SK-N-SH (cell line): Measurements from ENCODE around the gene KRT81. TPM values are rescaled to one million over a fixed set of nuclear protein-coding genes. Genes with fewer than 3 reads are reported as not detected.

Experiments
- CTCF ChIA-PET: fragments of 300-600, 350-600 bp; formaldehyde crosslinking; extraction: SDS; loops from one replicate; lab custom pipeline; 2021; lab: Yijun Ruan, JAX
- POLR2A ChIA-PET: fragments of 350-600 bp; sonication (Branson Sonifier 250); formaldehyde crosslinking; extraction: SDS; loops from one replicate; lab custom pipeline; 2020; ENCODE audit warnings: antibody characterized with exemption, inconsistent platforms; lab: Yijun Ruan, JAX
- DNase-seq: peaks from one replicate; pipeline ENCODE4 v3.0.0; 2012
- H2AFZ ChIP-seq: fragments of 200-600 bp; sonication (generic); 2 replicates; pipeline ENCODE4 v1.8.1; 2016; ENCODE audit warnings: antibody characterized with exemption, mild to moderate bottlenecking, low read depth
- H3F3A ChIP-seq: fragments of 200-600 bp; sonication (generic); replicated peaks from 2 replicates; pipeline ENCODE3; 2016; ENCODE audit warnings: antibody characterized with exemption, mild to moderate bottlenecking; ENCODE audit not compliant: insufficient read depth
- H3K27ac ChIP-seq, 2 experiments: fragments of 200-500 bp in 1 of 2; fragments of 200-600 bp in 1 of 2; sonication (Bioruptor generic) in 1 of 2; sonication (generic), shearing (Covaris generic) in 1 of 2; 2 replicates each; pipeline versions ENCODE4 v1.5.1 to v1.6.1; 2014 to 2016; ENCODE audit warnings: low read depth in 2 of 2, inconsistent platforms in 1 of 2, low read length in 1 of 2, mild to moderate bottlenecking in 1 of 2, mixed read lengths in 1 of 2
- H3K27me3 ChIP-seq: fragments of 200-600 bp; sonication (generic), shearing (Covaris generic); 2 replicates; pipeline ENCODE4 v1.6.1; 2016; ENCODE audit warnings: mixed run types; ENCODE audit not compliant: insufficient read depth
- H3K36me3 ChIP-seq, 2 experiments: fragments of 200-500 bp in 1 of 2; fragments of 200-600 bp in 1 of 2; sonication (Bioruptor generic) in 1 of 2; sonication (generic) in 1 of 2; replicated peaks in 1 of 2; 2 replicates each; pipeline versions ENCODE3 to v1.5.1; 2014 to 2016; ENCODE audit warnings: low read length in 1 of 2, mild to moderate bottlenecking in 1 of 2; ENCODE audit not compliant: insufficient read depth in 2 of 2, control insufficient read depth in 1 of 2
- H3K4me1 ChIP-seq, 2 experiments: fragments of 200-500 bp in 1 of 2; fragments of 200-600 bp in 1 of 2; sonication (Bioruptor generic) in 1 of 2; sonication (generic), shearing (Covaris generic) in 1 of 2; 2 replicates each; pipeline versions ENCODE4 v1.5.1 to v1.6.1; 2014 to 2016; ENCODE audit warnings: low read depth in 1 of 2, low read length in 1 of 2, mixed run types in 1 of 2; ENCODE audit not compliant: insufficient read depth in 2 of 2, control insufficient read depth in 1 of 2
- H3K4me2 ChIP-seq: fragments of 200-600 bp; sonication (generic), shearing (Covaris generic); 2 replicates; pipeline ENCODE4 v1.6.1; 2017; ENCODE audit warnings: mixed run types
- H3K4me3 ChIP-seq, 2 experiments: fragments of 200-500 bp in 1 of 2; fragments of 200-600 bp in 1 of 2; sonication (Bioruptor generic) in 1 of 2; sonication (generic), shearing (Covaris generic) in 1 of 2; 2 replicates each; pipeline versions ENCODE4 v1.5.1 to v1.8.1; 2014 to 2016; ENCODE audit warnings: low read depth in 2 of 2, inconsistent platforms in 1 of 2, low read length in 1 of 2, mild to moderate bottlenecking in 1 of 2, mixed read lengths in 1 of 2, moderate library complexity in 1 of 2
- H3K79me2 ChIP-seq: fragments of 200-600 bp; sonication (generic); 2 replicates; pipeline ENCODE4 v1.8.1; 2017; ENCODE audit warnings: mild to moderate bottlenecking; ENCODE audit not compliant: insufficient read depth
- H3K9ac ChIP-seq: fragments of 200-600 bp; sonication (generic); 2 replicates; pipeline ENCODE4 v1.6.1; 2017; ENCODE audit warnings: mixed run types
- H3K9me2 ChIP-seq: fragments of 200-600 bp; sonication (generic); 2 replicates; pipeline ENCODE4 v1.6.1; 2017; ENCODE audit warnings: mixed run types
- H3K9me3 ChIP-seq: fragments of 200-600 bp; sonication (generic); 2 replicates; pipeline ENCODE4 v1.6.1; 2017; ENCODE audit warnings: mixed run types, mild to moderate bottlenecking, moderate library complexity
- H4K20me1 ChIP-seq: fragments of 200-600 bp; sonication (generic); 2 replicates; pipeline ENCODE4 v1.6.1; 2017; ENCODE audit warnings: mild to moderate bottlenecking, mixed run types; ENCODE audit not compliant: insufficient read depth
- CHD2 ChIP-seq: fragments of 150-350 bp; IDR thresholded peaks from 2 replicates; pipeline ENCODE4 v1.6.1; 2018; ENCODE audit warnings: low read length; ENCODE audit not compliant: partially characterized antibody
- FOSL2 ChIP-seq: IDR thresholded peaks from 2 replicates; pipeline ENCODE4 v1.4.0; 2012; ENCODE audit warnings: low read depth, mild to moderate bottlenecking, moderate library complexity, borderline replicate concordance
- FOXJ3 ChIP-seq: sonication (generic); formaldehyde crosslinking; IDR thresholded peaks from 2 replicates; pipeline ENCODE4 v1.5.1; 2020; ENCODE audit warnings: mild to moderate bottlenecking, missing genetic modification reagents
- GABPA ChIP-seq: IDR thresholded peaks from 2 replicates; pipeline ENCODE4 v1.4.0; 2012; ENCODE audit warnings: low read depth, mild to moderate bottlenecking
- MXI1 ChIP-seq: IDR thresholded peaks from 2 replicates; pipeline ENCODE4 v1.6.1; 2012; ENCODE audit warnings: mild to moderate bottlenecking, low read depth, low read length, improper control_type of control experiment
- NFIC ChIP-seq: IDR thresholded peaks from 2 replicates; pipeline ENCODE4 v1.4.0; 2012; ENCODE audit warnings: borderline replicate concordance
- POLR2AphosphoS5 ChIP-seq: IDR thresholded peaks from 2 replicates; pipeline ENCODE4 v1.6.1; 2012; ENCODE audit warnings: low read depth, low read length
- RAD21 ChIP-seq: IDR thresholded peaks from 2 replicates; pipeline ENCODE4 v1.6.1; 2012; ENCODE audit warnings: mild to moderate bottlenecking, low read length
- RCOR1 ChIP-seq: fragments of 150-350 bp; IDR thresholded peaks from 2 replicates; pipeline ENCODE4 v1.6.1; 2017; ENCODE audit warnings: antibody characterized with exemption, low read length
- RXRA ChIP-seq: IDR thresholded peaks from 2 replicates; pipeline ENCODE4 v1.4.0; 2012; ENCODE audit warnings: low read depth, mild to moderate bottlenecking, borderline replicate concordance
- SIN3A ChIP-seq: IDR thresholded peaks from 2 replicates; pipeline ENCODE4 v1.6.1; 2012; ENCODE audit warnings: low read depth, mild to moderate bottlenecking, low read length, moderate library complexity, borderline replicate concordance
- SMC3 ChIP-seq: IDR thresholded peaks from 2 replicates; pipeline ENCODE4 v1.6.1; 2012; ENCODE audit warnings: low read depth, low read length, improper control_type of control experiment
- YY1 ChIP-seq: IDR thresholded peaks from 2 replicates; pipeline ENCODE4 v1.4.0; 2012; ENCODE audit warnings: low read depth, mild to moderate bottlenecking
- WGBS: methylation state at CpG from one replicate; pipeline ENCODE4 v1.1.6; 2017; ENCODE audit warnings: low lambda C conversion rate; 5-methylcytosine and 5-hydroxymethylcytosine counted together
- polyA plus RNA-seq, 3 experiments: library from polyadenylated mRNA; depleted of rRNA; stranded (reverse); fragments of >200 nt; gene quantifications; 2 replicates each; pipeline ENCODE4 v1.2.3, GENCODE V29; 2012
- TF ChIP-seq, protein P1 (sequence below): IDR thresholded peaks from 2 replicates; pipeline ENCODE4 v1.4.0; 2012; ENCODE audit warnings: low read depth, borderline replicate concordance
- TF ChIP-seq, protein P2 (sequence below): IDR thresholded peaks from 2 replicates; pipeline ENCODE4 v1.4.0; 2012; ENCODE audit warnings: low read depth, borderline replicate concordance

The KRT81 gene
- polyA plus RNA-seq, 1 of the 3 experiments (the other 2 are of a cell fraction): 1.9 TPM

DNA sequence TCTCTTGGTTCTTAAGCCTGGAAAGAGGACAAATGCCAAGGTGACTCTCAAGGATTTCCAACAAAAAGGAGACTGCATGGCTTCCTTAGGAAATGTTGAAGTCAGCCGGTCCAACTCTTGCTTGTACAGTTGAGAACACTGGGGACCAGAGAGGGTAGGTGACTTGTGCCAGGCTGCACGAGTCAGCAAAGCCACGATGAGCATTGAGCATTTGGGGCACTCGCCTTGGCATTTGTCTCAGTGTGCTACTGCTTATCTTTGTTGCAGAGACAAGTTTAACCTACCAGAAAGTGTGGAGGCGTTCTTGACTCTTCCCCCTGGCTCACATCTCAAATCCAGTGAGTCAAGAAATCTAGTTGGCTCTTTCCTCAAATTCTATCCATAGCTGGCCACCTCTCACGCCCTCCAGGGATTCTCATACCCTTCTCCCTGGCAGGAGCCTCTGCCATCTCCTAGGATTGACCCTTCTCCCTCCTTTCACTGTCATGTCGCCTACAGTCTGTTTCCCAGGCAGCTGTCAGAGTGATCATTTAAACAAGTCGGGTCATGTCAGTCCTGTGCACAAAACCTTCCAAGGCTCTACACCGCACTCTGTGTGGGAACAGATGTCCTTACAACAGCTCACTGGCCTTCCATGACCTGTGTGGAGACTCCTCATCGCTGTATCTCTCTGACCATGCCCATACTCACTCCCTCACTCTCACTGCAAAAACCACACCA is 47.1 kb upstream of the KRT81 start:
- H3K27ac ChIP-seq: no peak overlapping the region
- H3K4me3 ChIP-seq: no peak overlapping the region
- no peak for DNase-seq
- ChIA-PET POLR2A (no interaction called here), CTCF (interaction anchor here (1.3 to 4.4 kb wide), 5 partner anchors 10 to 215 kb away, joined by 3 to 19 read pairs (median 8); no protein-coding TSS in a partner anchor)
- H3K27me3 ChIP-seq: peaks cover 32% of the 10 kb centered on the region
- 0 out of 2 replicates have a peak, but pooled peaks cover 8% of the 10 kb centered on the region for H3K9me3 ChIP-seq
- no peaks in the 10 kb centered on the region for H4K20me1 ChIP-seq
- H3K36me3 ChIP-seq: no peaks in the 10 kb centered on the region
- H3K79me2 ChIP-seq: no peaks in the 10 kb centered on the region
- 39% methylated on average over 10 of the region's 10 CpGs for WGBS
- no peaks in the 10 kb centered on the region for H3K9me2 ChIP-seq
- no peak for TF ChIP-seq NFIC
- no peak for TF ChIP-seq CHD2
- TF ChIP-seq, protein P1, sequence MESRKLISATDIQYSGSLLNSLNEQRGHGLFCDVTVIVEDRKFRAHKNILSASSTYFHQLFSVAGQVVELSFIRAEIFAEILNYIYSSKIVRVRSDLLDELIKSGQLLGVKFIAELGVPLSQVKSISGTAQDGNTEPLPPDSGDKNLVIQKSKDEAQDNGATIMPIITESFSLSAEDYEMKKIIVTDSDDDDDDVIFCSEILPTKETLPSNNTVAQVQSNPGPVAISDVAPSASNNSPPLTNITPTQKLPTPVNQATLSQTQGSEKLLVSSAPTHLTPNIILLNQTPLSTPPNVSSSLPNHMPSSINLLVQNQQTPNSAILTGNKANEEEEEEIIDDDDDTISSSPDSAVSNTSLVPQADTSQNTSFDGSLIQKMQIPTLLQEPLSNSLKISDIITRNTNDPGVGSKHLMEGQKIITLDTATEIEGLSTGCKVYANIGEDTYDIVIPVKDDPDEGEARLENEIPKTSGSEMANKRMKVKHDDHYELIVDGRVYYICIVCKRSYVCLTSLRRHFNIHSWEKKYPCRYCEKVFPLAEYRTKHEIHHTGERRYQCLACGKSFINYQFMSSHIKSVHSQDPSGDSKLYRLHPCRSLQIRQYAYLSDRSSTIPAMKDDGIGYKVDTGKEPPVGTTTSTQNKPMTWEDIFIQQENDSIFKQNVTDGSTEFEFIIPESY: no peak
- no peak for TF ChIP-seq POLR2AphosphoS5
- TF ChIP-seq RXRA: no peak
- no peak for TF ChIP-seq GABPA
- no peak for TF ChIP-seq FOXJ3
- no peak for TF ChIP-seq RCOR1
- TF ChIP-seq, protein P2, sequence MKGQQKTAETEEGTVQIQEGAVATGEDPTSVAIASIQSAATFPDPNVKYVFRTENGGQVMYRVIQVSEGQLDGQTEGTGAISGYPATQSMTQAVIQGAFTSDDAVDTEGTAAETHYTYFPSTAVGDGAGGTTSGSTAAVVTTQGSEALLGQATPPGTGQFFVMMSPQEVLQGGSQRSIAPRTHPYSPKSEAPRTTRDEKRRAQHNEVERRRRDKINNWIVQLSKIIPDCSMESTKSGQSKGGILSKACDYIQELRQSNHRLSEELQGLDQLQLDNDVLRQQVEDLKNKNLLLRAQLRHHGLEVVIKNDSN: no peak
- no peak for TF ChIP-seq FOSL2
- no peak for TF ChIP-seq SIN3A
- no peak for TF ChIP-seq YY1
- no peak for TF ChIP-seq MXI1
- TF ChIP-seq RAD21: no peak
- no peak overlapping the region for H2AFZ ChIP-seq
- H3K4me1 ChIP-seq: peaks cover 0 to 9% of the 10 kb centered on the region in 2 experiments; a peak in 2 of 4 replicates
- no peak overlapping the region for H3K4me2 ChIP-seq
- H3F3A ChIP-seq: peaks cover 7% of the 10 kb centered on the region
- no peak overlapping the region for H3K9ac ChIP-seq

DNA sequence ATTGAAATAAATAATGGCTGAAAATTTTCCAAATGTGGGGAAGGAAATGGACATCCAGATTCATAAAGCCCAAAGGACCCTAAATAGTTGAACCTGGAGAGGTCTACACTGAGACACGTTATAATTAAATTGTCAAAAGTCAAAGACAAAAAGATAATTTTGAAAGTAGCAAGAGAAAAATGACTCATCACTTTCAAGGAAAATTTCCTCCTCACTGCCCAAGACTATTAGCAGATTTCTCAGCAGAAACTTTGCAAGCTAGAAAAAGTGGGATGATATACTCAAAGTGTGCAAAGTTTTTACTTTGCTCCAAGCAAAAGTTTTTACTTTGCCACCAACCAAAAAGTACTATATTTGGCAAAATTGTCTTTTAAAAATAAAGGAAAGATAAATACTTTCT is 45.7 kb upstream of the KRT81 start:
- no peak overlapping the region for H3K4me2 ChIP-seq
- no peaks in the 10 kb centered on the region for H3K9me2 ChIP-seq
- H2AFZ ChIP-seq: no peak overlapping the region
- H3K4me1 ChIP-seq: peaks cover 0 to 12% of the 10 kb centered on the region in 2 experiments; a peak in 2 of 4 replicates
- H4K20me1 ChIP-seq: no peaks in the 10 kb centered on the region
- DNase-seq: no peak
- CTCF ChIA-PET: interaction anchor here (0.5 to 2.6 kb wide), 6 partner anchors 9 to 102 kb away, joined by 3 to 8 read pairs (median 3); no protein-coding TSS in a partner anchor
- TF ChIP-seq SMC3 (no peak), CHD2 (no peak), SIN3A (no peak), RXRA (no peak)
- H3K9ac ChIP-seq: no peak overlapping the region
- 0 out of 2 replicates have a peak, but pooled peaks cover 8% of the 10 kb centered on the region for H3K9me3 ChIP-seq
- no peaks in the 10 kb centered on the region for H3K36me3 ChIP-seq
- peaks cover 7% of the 10 kb centered on the region for H3F3A ChIP-seq
- no peaks in the 10 kb centered on the region for H3K79me2 ChIP-seq
- POLR2A ChIA-PET: no interaction called here
- peaks cover 25% of the 10 kb centered on the region for H3K27me3 ChIP-seq
- no peak overlapping the region for H3K27ac ChIP-seq
- 9% methylated on average over 1 of the region's 1 CpG for WGBS
- no peak overlapping the region for H3K4me3 ChIP-seq
